Muscle of leg (tissue), 11 donors: Measurements from ENCODE around the gene KCNN1. TPM values are rescaled to one million over a fixed set of nuclear protein-coding genes. Genes with fewer than 3 reads are reported as not detected.
"Not testable (repeated sequence)": the region's sequence is repeated elsewhere in the genome, so short reads cannot be mapped to it uniquely, and the experiment has no call there.

Experiments
- DNase-seq: peaks from one replicate; pipeline ENCODE4 v3.0.0; 2013
- H3K27ac ChIP-seq: one replicate; pipeline ENCODE4 v1.5.1; 2013; ENCODE audit warnings: mild to moderate bottlenecking, low read length, control low read depth
- H3K27me3 ChIP-seq: one replicate; pipeline ENCODE4 v1.6.1; 2013; ENCODE audit warnings: low read length; ENCODE audit not compliant: control insufficient read depth, insufficient read depth
- H3K36me3 ChIP-seq: one replicate; pipeline ENCODE4 v1.6.1; 2013; ENCODE audit warnings: low read length; ENCODE audit not compliant: control insufficient read depth, insufficient read depth
- H3K4me1 ChIP-seq: one replicate; pipeline ENCODE4 v1.6.1; 2013; ENCODE audit warnings: low read length; ENCODE audit not compliant: control insufficient read depth, insufficient read depth
- H3K4me3 ChIP-seq: one replicate; pipeline ENCODE4 v1.5.1; 2013; ENCODE audit warnings: low read length, control low read depth
- H3K9me3 ChIP-seq: replicated peaks from 2 replicates; pipeline ENCODE4 v1.6.1; 2013; ENCODE audit warnings: low read depth, low read length; ENCODE audit not compliant: control insufficient read depth
- WGBS: methylation state at CpG from one replicate; pipeline ENCODE4 v1.1.5; 2013; ENCODE audit warnings: missing lambda C conversion rate; ENCODE audit not compliant: insufficient coverage; 5-methylcytosine and 5-hydroxymethylcytosine counted together
- polyA plus RNA-seq, 8 donors: library from polyadenylated mRNA; unstranded; fragments of 120-200 nt; gene quantifications; one replicate each; pipeline versions ENCODE4 v1.2.1 to v1.2.3, GENCODE V29; 2013; ENCODE audit warnings: inconsistent platforms in 1 of 8, low replicate concordance in 1 of 8; ENCODE audit not compliant: insufficient read length in 8 of 8, insufficient read depth in 1 of 8
- total RNA-seq: library from RNA; stranded (reverse); fragments of 120-200 nt; gene quantifications from one replicate; pipeline ENCODE4 v1.2.4, GENCODE V29; 2013

Gene KCNN1
- total and polyA plus RNA-seq, 9 donors: 0.65 to 2.5 (median 1.3) TPM

GRCh38 chr19:18029617-18030338 is 62.9 kb downstream of the KCNN1 start:
- H3K36me3 ChIP-seq: no peaks in the 10 kb centered on the region
- no peaks in the 10 kb centered on the region for H3K27me3 ChIP-seq
- peaks cover 13% of the 10 kb centered on the region for H3K4me1 ChIP-seq
- no peak overlapping the region for H3K4me3 ChIP-seq
- no peaks in the 10 kb centered on the region for H3K9me3 ChIP-seq
- peak; percentile 73 for DNase-seq
- peak overlapping the region; percentile 38 for H3K27ac ChIP-seq
- WGBS: 68% methylated on average over 4 of the region's 8 CpGs

- not testable (repeated sequence) for H3K36me3 ChIP-seq, H3K9me3 ChIP-seq, DNase-seq, H3K4me3 ChIP-seq, H3K27ac ChIP-seq, H3K27me3 ChIP-seq
- 81% methylated on average over 3 of the region's 5 CpGs for WGBS
- H3K4me1 ChIP-seq: peaks cover 13% of the 10 kb centered on the region
Observed at GRCh38 chr19:18031401-18031800, 64.5 kb downstream of the KCNN1 start.

GRCh38 chr19:18032102-18032501 is 65.2 kb downstream of the KCNN1 start:
- H3K27me3 ChIP-seq, H3K9me3 ChIP-seq, H3K36me3 ChIP-seq, DNase-seq, H3K27ac ChIP-seq, H3K4me3 ChIP-seq: not testable (repeated sequence)
- WGBS: 25% methylated on average over 1 of the region's 2 CpGs
- H3K4me1 ChIP-seq: peaks cover 13% of the 10 kb centered on the region

GRCh38 chr19:18041054-18041453 is 74.1 kb downstream of the KCNN1 start:
- no peak for DNase-seq
- 83% methylated on average over 1 of the region's 2 CpGs for WGBS
- H3K27ac ChIP-seq: no peak overlapping the region
- peaks cover 11% of the 10 kb centered on the region for H3K4me1 ChIP-seq
- H3K4me3 ChIP-seq: no peak overlapping the region
- peaks cover 2% of the 10 kb centered on the region for H3K27me3 ChIP-seq
- peaks cover 3% of the 10 kb centered on the region for H3K9me3 ChIP-seq
- H3K36me3 ChIP-seq: no peaks in the 10 kb centered on the region

GRCh38 chr19:18043676-18044075 is 76.8 kb downstream of the KCNN1 start:
- peaks cover 2% of the 10 kb centered on the region for H3K27me3 ChIP-seq
- H3K36me3 ChIP-seq: no peaks in the 10 kb centered on the region
- no peak overlapping the region for H3K27ac ChIP-seq
- no CpG with 5 or more reads among the region's 3 CpGs for WGBS
- H3K9me3 ChIP-seq: peaks cover 3% of the 10 kb centered on the region
- H3K4me1 ChIP-seq: peaks cover 11% of the 10 kb centered on the region
- H3K4me3 ChIP-seq: no peak overlapping the region
- DNase-seq: no peak

GRCh38 chr19:18044825-18045304 is 78.0 kb downstream of the KCNN1 start:
- Histone ChIP-seq H3K4me1 (peaks cover 16% of the 10 kb centered on the region), H3K4me3 (peak overlapping the region; percentile 26), H3K36me3 (no peaks in the 10 kb centered on the region), H3K9me3 (peaks cover 3% of the 10 kb centered on the region), H3K27me3 (peaks cover 2% of the 10 kb centered on the region), H3K27ac (peak overlapping the region; percentile 18)
- WGBS: 0% methylated on average over 5 of the region's 12 CpGs
- DNase-seq: peak; percentile 89

GRCh38 chr19:18045307-18046050 is 78.6 kb downstream of the KCNN1 start:
- Histone ChIP-seq H3K4me3 (peak overlapping the region; percentile 26), H3K27ac (peak overlapping the region; percentile 18), H3K4me1 (peaks cover 16% of the 10 kb centered on the region), H3K36me3 (no peaks in the 10 kb centered on the region), H3K9me3 (peaks cover 2% of the 10 kb centered on the region), H3K27me3 (peaks cover 5% of the 10 kb centered on the region)
- WGBS: 88% methylated on average over 5 of the region's 7 CpGs
- no peak for DNase-seq

- no peaks in the 10 kb centered on the region for H3K9me3 ChIP-seq
- WGBS: 58% methylated on average over 14 of the region's 14 CpGs
- no peak overlapping the region for H3K4me3 ChIP-seq
- peaks cover 11% of the 10 kb centered on the region for H3K27me3 ChIP-seq
- no peaks in the 10 kb centered on the region for H3K36me3 ChIP-seq
- DNase-seq: no peak
- H3K27ac ChIP-seq: no peak overlapping the region
- peaks cover 16% of the 10 kb centered on the region for H3K4me1 ChIP-seq
Observed at GRCh38 chr19:18046059-18046718, 79.3 kb downstream of the KCNN1 start.

GRCh38 chr19:18049385-18049784 is 82.5 kb downstream of the KCNN1 start:
- peak; percentile 90 for DNase-seq

More at GRCh38 chr19:18049385-18049784, 82.5 kb downstream of the KCNN1 start:
- Histone ChIP-seq H3K36me3 (no peaks in the 10 kb centered on the region), H3K4me1 (peaks cover 21% of the 10 kb centered on the region), H3K9me3 (no peaks in the 10 kb centered on the region), H3K4me3 (no peak overlapping the region), H3K27ac (no peak overlapping the region), H3K27me3 (peaks cover 25% of the 10 kb centered on the region)
- WGBS: 41% methylated on average over 4 of the region's 10 CpGs
